Kidney (tissue), 14 donors: Measurements from ENCODE around the gene GRK2. TPM values are rescaled to one million over a fixed set of nuclear protein-coding genes. Genes with fewer than 3 reads are reported as not detected.
A peak's percentile ranks its signal among the peaks of the same experiment; 100 is the strongest.

Source experiments
- DNase-seq, 5 donors: peaks; one replicate each; pipeline ENCODE4 v3.0.0-alpha.2; 2013 to 2020
- FAIRE-seq: peaks from 2 replicates; lab custom pipeline; 2012; peaks lifted over from hg19 to GRCh38; lab: Jason Lieb, UNC
- H3K27ac ChIP-seq, 2 donors: one replicate each; pipeline ENCODE4 v1.7.0; 2013; ENCODE audit warnings: low read depth in 2 of 2, low read length in 2 of 2, inconsistent platforms in 1 of 2
- H3K27me3 ChIP-seq: one replicate; pipeline ENCODE4 v1.7.1; 2013; ENCODE audit warnings: low read length, inconsistent platforms; ENCODE audit not compliant: control insufficient read depth, insufficient read depth
- H3K36me3 ChIP-seq, 3 donors: one replicate each; pipeline versions ENCODE4 v1.7.0 to v1.7.1; 2013; ENCODE audit warnings: low read length in 3 of 3, control low read depth in 1 of 3, inconsistent platforms in 1 of 3; ENCODE audit not compliant: insufficient read depth in 3 of 3, control insufficient read depth in 2 of 3
- H3K4me1 ChIP-seq, 3 donors: one replicate each; pipeline versions ENCODE4 v1.7.0 to v1.7.1; 2013; ENCODE audit warnings: low read length in 3 of 3, inconsistent platforms in 1 of 3, low read depth in 1 of 3; ENCODE audit not compliant: control insufficient read depth in 2 of 3, insufficient read depth in 2 of 3
- H3K4me3 ChIP-seq, 3 donors: one replicate each; pipeline versions ENCODE4 v1.7.0 to v1.8.1; 2013; ENCODE audit warnings: low read length in 3 of 3, control low read depth in 1 of 3, inconsistent platforms in 1 of 3
- H3K9ac ChIP-seq, 3 donors: one replicate each; pipeline versions ENCODE4 v1.7.0 to v1.7.1; 2013; ENCODE audit warnings: low read length in 3 of 3, control low read depth in 1 of 3, inconsistent platforms in 1 of 3
- H3K9me3 ChIP-seq, 3 donors: one replicate each; pipeline versions ENCODE4 v1.7.0 to v1.7.1; 2013; ENCODE audit warnings: low read length in 3 of 3, control low read depth in 1 of 3, inconsistent platforms in 1 of 3; ENCODE audit not compliant: control insufficient read depth in 2 of 3, insufficient read depth in 1 of 3
- CTCF ChIP-seq: IDR thresholded peaks from 3 replicates; pipeline ENCODE4 v1.5.1; 2012; ENCODE audit warnings: mild to moderate bottlenecking, moderate library complexity, borderline replicate concordance; ENCODE audit not compliant: insufficient read depth; ENCODE audit errors: extremely low read depth
- intact Hi-C: fragments of 100-400 bp; cut with DNase I; formaldehyde crosslinking; loops from one replicate; pipeline ENCODE4 v1.11.1; 2022
- polyA plus RNA-seq: library from polyadenylated mRNA; stranded (reverse); fragments of 350-450 nt; fragmentation: Illumina TruSeq; extraction: RNeasy Lipid Tissue Mini Kit (QIAGEN cat#74804); gene quantifications from one replicate; pipeline ENCODE4 v1.2.3, GENCODE V29; 2014; ENCODE audit warnings: low read depth, low replicate concordance; ENCODE audit not compliant: insufficient read depth
- total RNA-seq: library from RNA; stranded (reverse); fragmentation: NEBNext Ultra II Directional; extraction: Animal tissue kit (Norgen Biotek cat#: 25700); gene quantifications from one replicate; pipeline ENCODE4 v1.2.1, GENCODE V29; 2021
- donor health status: control.
- donor health status: control.
- donor health status: control.
- donor health status: control.
- donor health status: control.
- donor health status: DM: yes; HTN: yes; CAD: no.
- donor health status: Normal renal cell carcinoma (clear cell type).

Gene GRK2
- total and polyA plus RNA-seq, 2 donors from 2014 or later: 28.2 to 80.8 TPM

DNA sequence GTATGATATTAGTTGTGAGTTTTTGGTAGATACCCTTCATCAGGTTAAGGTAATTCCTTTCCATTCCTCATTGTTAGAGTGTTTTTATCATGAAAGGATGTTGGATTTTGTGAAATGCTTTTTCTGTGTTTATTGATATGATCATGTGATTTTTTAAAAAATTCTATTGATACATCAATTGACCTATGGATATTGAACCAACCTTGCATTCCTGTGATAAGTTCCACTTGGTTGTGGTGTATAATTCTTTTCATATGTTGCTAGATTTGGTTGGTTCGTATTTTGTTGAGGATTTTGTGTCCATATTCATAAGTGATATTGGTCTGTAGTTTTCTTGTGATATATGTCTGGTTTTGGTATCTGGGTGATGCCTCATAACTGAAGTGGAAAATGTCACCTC is 29.6 kb downstream of the GRK2 start:
- no peak overlapping the region for H3K27ac ChIP-seq
- no peak for FAIRE-seq
- TF ChIP-seq CTCF: no peak

DNA sequence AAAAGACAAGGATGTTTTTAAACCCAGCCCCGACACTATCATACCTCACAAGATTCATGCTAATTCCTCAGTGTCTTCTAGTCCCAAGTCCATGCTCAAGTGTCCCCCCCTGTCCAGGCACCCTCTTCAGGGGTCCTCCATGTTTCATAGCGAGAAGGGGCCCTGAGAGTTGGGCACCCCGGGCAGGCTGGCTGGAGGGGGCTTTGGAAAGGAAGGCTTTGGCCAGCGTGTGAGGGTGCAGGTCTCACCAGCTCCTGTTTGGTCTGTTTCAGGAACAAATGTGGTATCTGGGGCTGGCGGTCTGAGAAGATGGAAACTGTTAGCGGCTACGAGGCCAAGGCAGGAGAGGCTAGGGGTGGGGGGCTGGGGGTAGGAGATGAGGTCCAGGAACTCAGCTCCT is 32.5 kb downstream of the GRK2 start:
- Histone ChIP-seq H3K9ac (no peak overlapping the region), H3K27me3 (no peaks in the 10 kb centered on the region), H3K9me3 (no peaks in the 10 kb centered on the region), H3K4me3 (no peak overlapping the region), H3K4me1 (peaks cover 0 to 13% (median 5%) of the 10 kb centered on the region in 3 donors), H3K36me3 (peaks cover 0 to 4% (median 2%) of the 10 kb centered on the region in 3 donors), H3K27ac (no peak overlapping the region)
- no peak for TF ChIP-seq CTCF
- FAIRE-seq: no peak
- peak in 2 of 5 donors; percentile 24 to 40 for DNase-seq
- intact Hi-C loops: no loop called here

More for the DNA sequence above, 29.6 kb downstream of the GRK2 start:
- H3K36me3 ChIP-seq: peaks cover 0 to 2% (median under 1%) of the 10 kb centered on the region in 3 donors
- H3K9me3 ChIP-seq: no peaks in the 10 kb centered on the region
- no peak overlapping the region for H3K9ac ChIP-seq
- no peak overlapping the region for H3K4me3 ChIP-seq
- intact Hi-C loops: no loop called here
- H3K27me3 ChIP-seq: no peaks in the 10 kb centered on the region
- no peaks in the 10 kb centered on the region for H3K4me1 ChIP-seq
- DNase-seq: no peak

- DNase-seq: peak in 2 of 5 donors; percentile 37 to 59
- no peak overlapping the region for H3K4me3 ChIP-seq
- no peaks in the 10 kb centered on the region for H3K27me3 ChIP-seq
- no peak for FAIRE-seq
- peaks cover 0 to 18% (median 5%) of the 10 kb centered on the region in 3 donors for H3K4me1 ChIP-seq
- H3K36me3 ChIP-seq: peaks cover 0 to 4% (median 2%) of the 10 kb centered on the region in 3 donors
- H3K9me3 ChIP-seq: no peaks in the 10 kb centered on the region
- H3K9ac ChIP-seq: no peak overlapping the region
- TF ChIP-seq CTCF: no peak
- intact Hi-C loops: no loop called here
- no peak overlapping the region for H3K27ac ChIP-seq
Measured at GRCh38 chr11:67299471-67300191, 33.4 kb downstream of the GRK2 start.
